ENCODE results near the gene ITGA6.

Gene ITGA6

DNA sequence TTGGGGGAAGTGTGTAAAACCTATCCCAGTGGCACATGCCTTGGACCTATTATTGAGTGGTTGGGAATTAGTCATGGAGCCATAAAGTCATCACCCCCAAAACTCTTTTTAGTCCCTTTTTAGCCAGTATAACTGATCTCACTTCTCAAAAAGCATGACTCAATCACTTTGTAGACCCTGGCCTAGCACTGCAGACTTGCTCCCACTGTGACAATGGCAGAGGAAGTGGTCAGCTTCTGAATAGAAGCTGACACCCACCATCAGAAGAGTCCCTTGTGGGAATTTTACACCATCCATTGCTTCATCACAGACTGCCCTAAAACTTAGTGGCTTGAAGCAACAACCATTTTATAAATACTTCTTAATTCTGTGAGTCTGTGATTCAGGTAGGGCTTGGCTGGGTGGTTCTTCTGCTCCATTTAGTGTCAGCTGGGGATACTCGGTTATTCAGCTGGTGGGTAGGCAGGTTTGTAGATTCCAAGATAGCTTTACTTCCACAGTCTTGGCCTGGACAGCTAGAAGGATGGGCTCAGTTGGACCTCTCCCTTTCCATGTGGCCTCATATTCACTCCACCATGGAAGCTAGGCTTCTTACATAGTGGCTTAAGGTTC, 10.8 kb upstream of the ITGA6 start:
- DNase-seq, result no peak

DNA sequence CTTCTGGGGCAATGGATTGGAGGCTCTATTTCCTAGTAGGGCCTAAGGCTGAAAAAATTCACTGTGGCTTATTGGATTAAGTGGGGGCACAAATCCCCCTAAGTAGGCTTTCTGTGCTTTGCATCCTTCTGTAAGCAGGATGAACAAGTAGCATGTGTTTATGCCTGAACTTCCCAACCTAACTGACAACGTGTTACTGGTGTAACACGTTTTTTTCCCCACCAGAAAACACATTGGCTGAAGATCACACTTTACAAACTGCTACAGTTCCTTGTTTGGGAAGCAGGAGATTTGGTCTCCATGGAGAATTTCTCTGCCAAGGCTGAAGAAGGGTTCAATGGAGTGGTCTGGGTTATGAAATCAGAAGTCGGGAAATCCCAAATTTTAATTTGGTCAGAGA, 7.2 kb upstream of the ITGA6 start:
- DNase-seq, result no peak

DNA sequence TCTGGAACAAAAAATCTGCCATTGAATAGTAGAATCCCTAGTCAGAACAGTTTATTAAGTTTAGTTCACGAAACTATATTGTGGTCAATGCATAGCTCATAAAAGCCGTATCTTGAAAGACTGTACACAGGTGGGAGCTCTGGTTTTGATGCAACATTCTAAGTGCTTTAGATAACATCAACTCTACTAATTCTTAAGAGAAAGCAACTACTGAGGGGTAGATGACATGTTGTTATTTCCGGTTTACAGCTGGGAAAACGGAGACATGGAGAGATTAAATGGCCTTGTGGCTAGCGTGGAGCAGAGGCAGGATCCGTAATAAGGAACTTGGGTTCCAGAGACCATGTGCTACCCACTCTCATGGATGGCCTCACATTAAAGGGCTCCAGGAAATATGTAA, 4.2 kb upstream of the ITGA6 start:
- no peak for DNase-seq

DNA sequence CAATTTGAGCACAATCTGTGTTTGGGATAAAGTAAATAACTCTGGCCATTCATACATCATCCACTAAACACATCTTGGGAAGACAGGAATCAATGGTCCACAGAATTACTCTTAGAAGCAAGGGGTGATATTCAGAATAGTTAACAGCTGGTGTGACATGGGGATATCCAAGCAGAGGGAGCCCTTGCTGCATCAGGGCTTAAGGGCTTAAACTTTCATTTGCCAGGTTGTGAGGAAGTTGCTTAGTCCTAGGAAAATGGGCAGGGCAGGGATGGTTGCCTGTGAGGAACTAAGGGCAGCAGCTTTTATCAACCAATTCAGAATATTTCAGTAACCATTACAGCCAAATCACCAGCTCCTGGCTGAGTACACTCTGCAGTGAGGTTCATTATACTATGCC, 2.0 kb upstream of the ITGA6 start:
- no peak for DNase-seq

DNA sequence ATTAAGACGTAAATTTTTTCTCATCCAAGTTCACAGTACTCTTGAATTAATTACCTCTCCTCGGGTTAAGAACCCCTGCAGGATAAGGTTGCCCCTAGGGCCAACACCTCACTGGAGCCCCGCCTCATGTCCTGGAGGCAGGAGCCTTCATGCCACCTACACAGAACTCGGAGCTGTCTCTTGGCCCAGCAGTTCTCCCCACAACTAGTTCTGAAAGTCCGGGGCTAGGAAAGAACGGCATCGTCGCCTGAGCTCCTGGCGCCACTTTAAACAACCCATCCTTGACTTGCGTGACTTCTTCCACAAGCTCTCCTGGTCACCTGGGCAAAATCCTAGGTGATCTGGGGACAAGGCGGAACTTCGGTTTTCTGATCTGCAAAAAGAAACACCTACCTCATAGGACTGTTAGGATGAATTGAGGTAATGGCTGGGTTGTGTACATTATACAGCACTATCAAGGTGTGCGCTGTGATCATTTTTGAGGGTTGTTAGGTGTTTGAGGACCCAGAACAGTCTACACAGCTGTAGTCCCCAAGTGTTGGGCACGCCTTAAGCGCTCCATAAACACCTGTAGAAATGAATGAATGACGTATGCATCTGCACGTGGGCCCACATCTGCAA, 641 bp upstream of the ITGA6 start:
- DNase-seq, result no peak

DNA sequence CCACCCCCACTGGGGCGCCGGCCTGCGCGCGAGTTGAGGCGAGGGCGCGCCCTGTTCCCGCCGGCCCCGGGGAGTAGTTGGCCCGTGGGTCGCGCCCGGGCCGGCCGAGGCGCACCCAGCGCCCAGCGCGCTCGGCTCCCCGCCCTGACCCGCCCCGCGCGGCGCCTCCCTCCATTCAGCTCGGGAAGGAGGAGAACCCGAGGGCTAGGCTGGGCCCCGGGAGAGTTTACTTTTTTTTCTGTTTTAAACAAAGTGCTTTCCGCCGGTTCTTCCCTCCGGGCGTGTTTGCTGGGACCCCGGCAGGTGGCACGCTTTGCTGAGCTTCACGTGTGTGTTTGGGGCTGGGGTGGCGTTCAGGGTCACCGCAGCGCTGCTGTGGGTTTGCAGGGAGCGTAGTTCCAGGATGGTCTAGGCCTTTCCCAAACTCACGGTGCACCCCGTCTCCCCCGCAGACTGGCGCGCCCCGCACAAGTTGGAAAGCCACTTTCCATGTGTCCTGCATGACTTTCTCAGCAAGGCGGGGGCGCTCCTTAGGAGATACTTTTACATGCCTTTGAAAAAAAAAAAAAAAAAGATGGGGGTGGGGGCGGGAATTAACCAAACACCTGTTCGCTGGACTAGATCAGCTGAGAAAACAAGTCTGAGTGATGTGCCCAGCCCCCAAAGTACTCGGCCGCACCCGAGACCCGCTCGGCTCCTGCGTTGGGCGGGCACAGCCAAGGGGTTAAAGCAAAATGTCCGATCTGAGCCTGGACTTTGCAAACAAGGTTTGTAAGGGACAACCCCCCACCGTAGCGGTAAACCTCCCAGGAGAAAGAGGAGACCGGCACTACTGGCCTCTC, 825 bp downstream of the ITGA6 start:
- DNase-seq, result peak; percentile 50

DNA sequence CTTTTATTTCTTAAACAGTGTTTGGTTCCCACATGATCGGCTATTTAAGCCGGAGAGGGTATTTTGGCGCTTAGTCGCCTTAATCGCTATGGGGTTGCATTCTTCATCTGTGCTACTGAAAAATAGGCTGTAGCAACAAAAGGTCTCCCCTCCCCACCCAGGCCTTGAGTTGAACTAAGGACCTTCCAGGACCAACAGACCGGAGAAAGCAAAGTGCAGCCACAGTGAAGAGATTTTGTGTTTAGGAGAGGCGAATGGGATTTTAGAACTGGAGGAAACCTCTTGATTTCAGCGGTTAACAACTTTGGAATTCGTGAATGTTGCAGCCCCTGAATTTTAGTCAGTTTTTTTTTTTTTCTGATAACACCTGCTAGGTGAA, 1.4 kb downstream of the ITGA6 start:
- DNase-seq, result no peak

DNA sequence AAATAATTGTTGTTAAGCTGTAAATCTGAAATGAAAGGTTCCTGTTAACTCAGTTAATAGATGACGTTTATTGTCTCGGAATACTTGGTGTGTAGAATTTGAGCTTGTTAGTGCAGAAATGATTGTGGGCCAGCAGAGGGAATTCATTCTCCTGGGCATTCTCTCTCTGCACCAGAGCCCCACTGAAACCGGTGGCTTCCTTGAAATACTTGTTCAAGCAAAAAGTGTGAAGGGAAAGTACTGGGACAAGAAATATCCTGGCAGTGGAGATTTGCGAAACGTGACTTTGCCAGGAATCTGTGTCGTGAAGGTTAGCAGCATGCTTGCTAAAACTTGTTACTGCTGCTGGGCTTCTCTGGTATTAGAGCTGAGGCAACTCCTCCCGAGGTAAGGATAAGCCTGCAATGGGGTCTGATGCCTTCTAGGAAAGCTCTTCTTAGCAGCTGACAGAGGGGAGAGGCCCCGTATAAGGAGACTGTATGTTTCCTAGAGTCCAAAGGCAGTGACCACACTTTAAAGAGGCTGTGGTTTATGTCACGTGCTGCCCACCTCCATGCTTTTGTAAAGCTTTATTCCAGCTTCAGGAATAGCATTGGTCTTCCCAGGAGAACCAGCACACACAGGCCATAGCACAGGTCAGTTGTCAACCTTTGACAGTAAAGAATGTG, 2.0 kb downstream of the ITGA6 start:
- DNase-seq, result no peak

DNA sequence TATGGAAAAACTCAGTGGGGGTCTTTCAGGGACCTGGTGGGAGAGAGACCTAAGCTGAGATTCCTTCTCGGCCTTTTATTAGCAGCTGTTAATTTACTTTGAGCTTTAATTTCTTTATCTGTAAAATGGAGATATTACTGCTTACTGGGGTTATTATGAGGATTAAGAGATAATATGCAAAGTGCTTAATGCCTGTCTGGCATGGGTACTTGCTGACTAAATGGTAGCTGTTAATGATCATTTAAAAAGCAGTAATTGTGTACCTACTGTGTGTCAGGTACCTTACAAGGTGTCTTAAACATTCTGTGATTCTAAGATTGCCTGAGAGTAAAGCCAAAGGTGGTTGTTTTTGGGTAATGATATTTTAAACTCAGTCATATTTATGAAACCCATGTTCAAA, 2.6 kb downstream of the ITGA6 start:
- DNase-seq, result no peak

DNA sequence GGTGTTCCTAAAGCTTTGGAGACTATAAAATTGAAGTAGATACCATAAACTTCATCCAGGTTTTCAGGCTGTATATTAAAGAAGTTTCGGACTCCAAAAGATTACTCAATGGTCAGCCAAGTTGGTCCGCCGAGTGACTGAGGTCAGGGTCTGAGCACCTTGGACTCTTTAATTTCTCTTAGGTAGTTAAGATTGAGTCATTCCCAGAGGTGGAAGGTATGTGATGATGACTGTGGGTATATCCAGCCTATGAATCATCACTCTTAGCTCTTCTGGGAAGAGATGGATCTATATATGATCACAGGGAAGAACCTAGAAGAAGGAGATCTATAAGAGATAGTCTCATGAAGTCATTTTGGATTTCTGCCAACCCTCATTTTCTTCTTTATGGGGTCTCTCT, 3.3 kb downstream of the ITGA6 start:
- DNase-seq, result no peak

DNA sequence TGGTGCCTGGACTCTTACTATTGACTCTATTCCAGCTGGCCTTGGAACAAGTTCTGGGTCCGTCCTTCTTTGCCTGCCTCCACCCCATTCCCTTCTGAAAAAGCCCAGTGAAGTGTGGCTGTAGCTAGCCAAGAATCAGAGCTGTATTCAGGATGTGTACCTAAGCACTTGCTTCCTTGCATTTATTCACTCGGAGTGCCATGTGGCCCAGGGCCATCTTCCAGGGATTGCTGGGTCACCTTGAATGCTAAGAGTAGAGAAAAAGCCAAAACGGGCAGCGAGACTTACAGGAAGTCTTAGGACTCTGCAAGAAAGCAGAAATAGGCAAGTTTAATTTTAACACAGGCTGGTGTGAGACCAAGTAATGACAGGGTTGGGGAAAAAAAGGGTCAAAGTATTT, 4.1 kb downstream of the ITGA6 start:
- no peak for DNase-seq

DNA sequence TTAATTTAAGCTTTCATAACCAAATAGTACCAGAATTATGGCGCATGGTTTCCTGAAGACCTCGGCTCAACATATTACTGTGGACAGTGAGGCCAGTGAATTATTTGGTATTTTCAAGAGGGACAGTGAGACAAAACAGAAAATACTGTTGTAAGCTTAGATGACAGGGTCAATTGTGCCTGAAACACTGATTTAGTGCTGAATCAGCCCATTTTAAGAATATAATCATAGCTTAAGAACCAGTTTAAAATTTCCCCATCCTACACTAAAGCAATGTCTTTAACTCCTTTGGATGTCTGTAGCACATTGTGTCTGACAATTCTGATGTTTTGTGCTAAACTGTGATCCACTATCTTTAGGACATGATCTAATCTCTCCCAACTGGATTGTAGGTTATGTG, 4.6 kb downstream of the ITGA6 start:
- DNase-seq, result no peak

DNA sequence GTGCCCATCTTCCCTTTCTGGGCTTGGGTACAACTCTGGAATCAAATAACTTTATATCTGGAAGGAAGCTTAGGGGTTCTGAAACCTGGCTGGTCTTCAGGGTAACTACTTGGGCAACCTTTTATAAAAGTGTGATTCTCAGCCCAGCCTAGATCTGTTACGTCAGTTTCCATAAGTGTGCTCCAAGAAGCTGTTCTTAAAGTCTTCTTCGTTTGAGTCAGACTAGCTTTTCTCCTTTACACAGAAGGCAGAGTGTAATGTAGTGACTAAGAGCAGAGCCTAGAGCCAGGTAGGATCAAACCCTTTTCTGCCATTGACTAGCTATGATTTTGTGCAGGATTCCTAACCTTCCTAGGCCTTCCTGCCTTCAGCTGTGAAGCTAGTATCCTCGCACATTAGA, 5.8 kb downstream of the ITGA6 start:
- DNase-seq, result no peak

DNA sequence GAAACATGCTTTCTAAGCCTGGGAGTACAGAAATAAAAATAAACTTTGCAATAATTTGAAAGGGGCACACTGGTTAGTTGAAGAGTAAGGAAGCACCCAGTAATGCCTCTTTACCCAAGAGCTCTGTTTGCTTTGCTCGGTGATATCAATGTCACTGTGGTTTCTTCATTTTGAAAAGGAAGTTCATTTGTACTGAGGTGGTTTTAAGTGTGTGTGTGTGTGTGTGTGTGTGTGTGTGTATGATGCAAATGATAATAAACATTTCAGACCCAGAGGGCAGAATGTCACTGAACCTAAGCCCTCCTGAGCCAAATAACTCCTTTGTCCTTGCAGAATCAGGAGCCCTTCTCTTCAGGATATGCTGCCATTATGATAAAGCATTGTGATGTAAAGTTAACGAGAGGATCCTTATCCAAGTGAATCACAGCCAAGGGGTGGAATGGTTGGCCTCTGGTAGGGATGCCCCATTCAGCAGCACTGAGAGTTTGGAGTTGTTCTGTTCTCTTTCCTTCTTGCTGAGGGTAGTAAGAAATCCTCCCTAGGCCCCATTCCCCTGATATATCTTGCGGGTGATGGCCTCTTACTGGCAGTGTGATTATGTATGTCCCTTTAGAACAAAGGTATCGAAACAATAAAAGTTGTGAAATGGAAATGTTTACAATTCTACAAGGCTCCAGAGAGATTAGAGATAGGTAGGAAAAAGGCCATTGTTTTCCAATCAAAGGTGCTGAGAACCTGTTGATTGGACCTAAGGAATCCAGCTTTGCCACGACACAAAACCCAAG, 7.6 kb downstream of the ITGA6 start:
- DNase-seq, result no peak

DNA sequence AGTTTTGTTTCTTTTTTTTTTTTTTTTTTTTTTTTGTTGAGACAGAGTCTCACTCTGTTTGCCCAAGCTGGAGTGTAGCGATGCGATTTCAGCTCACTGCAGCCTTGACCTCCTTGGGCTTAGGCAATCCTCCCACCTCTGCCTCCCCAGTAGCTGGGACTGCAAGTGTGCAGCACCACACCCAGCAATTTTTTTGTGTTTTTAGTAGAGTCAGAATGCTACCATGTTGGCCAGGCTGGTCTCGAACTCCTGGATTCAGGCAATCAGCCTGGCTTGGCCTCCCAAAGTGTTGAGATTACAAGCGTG, 8.2 kb downstream of the ITGA6 start:
- DNase-seq, result no peak

DNA sequence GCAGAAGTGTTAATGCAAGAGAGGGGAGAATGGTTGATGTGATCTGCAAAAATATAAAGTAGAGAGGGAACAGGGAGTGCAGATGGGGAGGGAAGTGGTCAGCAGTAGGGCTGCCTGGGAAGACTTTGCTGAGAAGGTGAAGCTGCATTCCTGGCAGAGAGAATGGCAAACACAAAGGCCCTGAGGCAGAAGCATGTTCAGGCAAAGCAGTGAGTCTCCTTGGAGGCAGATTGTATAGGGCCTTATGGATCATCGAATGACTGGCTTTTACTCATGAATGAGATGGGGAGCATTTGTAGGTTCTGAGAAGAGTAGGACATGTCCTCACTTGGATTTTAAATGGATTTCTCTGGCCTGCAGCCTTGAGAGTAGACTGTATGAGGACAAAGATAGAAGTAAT, 9.5 kb downstream of the ITGA6 start:
- DNase-seq, result no peak

DNA sequence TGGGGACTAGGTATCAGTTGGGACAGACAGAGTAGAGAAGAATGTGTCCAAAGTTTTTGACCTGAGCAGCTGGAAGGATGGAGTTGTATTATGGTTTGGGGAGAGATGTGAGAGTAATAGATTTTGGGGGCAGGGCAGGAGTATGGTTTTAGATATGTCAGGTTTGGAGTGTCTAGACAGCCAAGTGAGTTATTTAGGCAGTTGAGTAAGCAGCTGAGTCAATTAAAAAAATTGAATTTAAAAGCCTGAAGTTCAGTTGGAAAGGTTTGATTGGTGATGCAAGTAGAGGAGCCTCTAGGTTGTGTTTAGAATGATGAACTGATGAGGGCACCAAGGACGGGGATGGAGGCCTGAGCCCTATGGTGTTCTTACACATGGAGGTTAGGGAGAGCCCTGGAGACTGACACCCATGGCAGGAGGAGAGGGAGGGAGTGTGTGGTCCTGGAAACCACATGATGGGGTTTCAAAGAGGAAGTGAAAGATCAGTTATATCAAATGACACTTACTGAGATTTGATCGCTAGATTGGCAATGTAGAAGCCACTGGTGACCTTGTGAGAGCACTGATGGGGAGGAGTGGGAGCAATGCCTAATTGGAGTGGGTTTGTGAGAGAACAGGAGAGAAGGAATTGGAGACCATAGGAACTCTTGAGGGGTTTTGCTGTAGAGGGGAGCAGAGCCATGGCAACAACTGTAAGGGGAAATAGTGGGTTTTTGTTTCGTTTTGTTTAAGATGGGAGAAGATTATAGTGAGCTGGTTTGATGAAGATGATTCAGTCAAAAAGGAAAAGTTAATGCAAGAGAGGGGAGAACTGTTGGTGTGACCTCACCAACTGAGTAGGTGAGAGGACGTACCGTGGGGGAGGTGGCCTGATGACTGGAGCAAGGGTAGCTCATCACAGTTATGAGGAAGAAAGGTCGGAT, 10.3 kb downstream of the ITGA6 start:
- peak; percentile 27 for DNase-seq

DNA sequence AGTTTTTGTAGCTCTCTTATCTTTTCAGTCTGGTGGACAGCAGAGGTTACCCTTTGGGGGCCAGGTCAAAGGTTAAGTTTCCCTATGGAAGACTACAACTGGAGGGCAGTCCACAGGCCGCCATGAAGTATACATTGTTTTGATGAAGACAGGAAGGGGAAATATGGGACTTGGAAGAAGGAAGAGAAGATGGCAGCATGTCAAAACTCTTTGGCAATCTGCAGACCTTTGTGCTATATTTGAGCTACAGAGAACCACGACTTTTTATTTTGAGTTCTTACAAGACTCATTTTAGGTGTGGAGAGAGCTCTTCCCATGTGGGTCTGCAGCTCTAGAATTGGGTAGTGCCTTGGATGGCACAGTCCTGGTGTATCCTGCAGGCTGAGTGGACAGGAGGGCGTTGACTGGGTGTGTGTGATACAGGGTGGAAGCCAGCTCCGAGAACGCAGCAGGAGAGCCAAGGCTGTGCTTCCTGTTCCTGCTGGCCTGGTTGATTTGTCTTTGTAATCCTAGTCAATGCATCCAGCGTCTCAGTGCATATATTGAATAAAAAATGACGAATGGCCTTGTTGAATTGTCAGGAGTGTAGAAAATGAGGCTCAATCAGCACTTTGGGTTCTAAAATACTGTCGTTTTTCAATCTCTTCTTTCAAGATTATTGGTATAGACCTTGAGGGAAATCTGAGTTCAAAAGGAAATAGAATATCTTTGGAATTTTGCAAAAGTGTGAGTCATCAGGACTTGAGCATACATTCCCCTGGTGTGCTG, 11.5 kb downstream of the ITGA6 start:
- DNase-seq, result no peak

DNA sequence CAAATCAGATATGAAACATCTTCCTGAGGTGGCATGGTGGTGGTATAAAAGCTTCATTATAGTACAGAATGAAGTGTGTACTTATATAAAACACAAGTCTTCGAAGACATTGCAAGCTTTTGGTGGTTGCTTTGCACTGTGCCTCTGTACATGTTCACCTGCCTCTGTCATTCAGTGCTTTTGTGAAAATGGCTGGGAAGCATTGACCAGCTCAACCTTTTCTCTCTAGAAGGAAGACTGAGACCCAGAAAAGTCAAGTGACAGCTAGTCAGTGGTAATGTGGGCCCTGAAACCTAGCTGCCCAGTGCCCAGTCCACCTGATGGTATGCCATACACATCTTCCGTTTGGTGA, 12.1 kb downstream of the ITGA6 start:
- DNase-seq, result no peak

DNA sequence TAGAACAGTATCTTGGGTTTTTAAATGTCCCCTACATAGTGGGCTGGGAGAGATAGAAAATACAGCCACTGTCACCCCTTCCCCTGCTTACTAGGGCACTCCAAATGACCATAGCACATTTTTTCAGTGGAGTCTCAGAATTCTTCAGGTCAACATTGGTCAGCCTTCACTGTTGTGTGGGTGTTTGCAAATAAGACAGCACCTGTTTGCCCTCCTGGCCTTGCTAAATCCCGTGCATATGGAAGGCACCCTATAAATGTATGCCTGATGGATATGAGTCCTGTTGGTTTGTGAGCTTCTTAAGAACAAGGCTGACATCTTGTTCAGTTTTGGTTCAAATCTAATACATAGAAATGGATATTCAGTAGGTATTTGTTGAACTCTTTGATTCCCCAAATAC, 12.5 kb downstream of the ITGA6 start:
- no peak for DNase-seq

DNA sequence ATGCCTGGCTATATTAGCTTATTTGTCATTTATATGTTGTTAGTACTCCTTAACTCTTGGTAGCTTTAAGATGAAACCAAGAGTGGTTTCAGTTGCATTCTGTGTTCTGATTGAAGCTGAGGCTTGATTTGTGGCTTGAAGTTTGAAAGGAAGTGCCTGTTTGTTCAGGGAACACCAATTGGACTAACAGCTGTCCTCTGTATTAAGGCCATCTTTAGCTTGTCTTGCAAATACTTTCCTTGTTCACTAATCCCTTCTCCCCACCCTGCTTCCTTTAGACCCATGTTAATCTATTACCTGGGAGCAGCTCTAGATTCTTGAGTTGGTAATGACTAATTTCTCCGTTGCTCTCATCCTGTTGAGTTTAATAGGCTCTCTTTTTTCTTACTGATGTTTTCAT, 13.4 kb downstream of the ITGA6 start:
- DNase-seq, result no peak
